ENCODE measurements around the gene PSME3.
"Not testable (repeated sequence)": the region's sequence is repeated elsewhere in the genome, so short reads cannot be mapped to it uniquely, and the experiment has no call there.

PSME3 gene

GRCh38 chr17:42866631-42867575, 33.7 kb downstream of the PSME3 start:
- DNase-seq (ENCODE audit: low read depth in 2 of 2) = no peak
- no peak overlapping the region for H3K4me3 ChIP-seq (replicated peaks in 1 of 2; ENCODE audit: low read depth in 2 of 2, low read length in 2 of 2)
- no peak for TF ChIP-seq CTCF (IDR thresholded peaks at IDR 0.05; ENCODE audit: low read depth, low read length)

- H3K4me3 ChIP-seq (replicated peaks in 1 of 2; ENCODE audit: low read depth in 2 of 2, low read length in 2 of 2); DNase-seq (ENCODE audit: low read depth in 2 of 2): not testable (repeated sequence)
Observed at GRCh38 chr17:42867694-42868261, 34.6 kb downstream of the PSME3 start.

GRCh38 chr17:42868338-42868737, 35.1 kb downstream of the PSME3 start:
- TF ChIP-seq CTCF (IDR thresholded peaks at IDR 0.05; ENCODE audit: low read depth, low read length) = no peak
- DNase-seq (ENCODE audit: low read depth in 2 of 2) = no peak
- H3K4me3 ChIP-seq (replicated peaks in 1 of 2; ENCODE audit: low read depth in 2 of 2, low read length in 2 of 2) = no peak overlapping the region

- no peak for DNase-seq (ENCODE audit: low read depth in 2 of 2)
- TF ChIP-seq CTCF (IDR thresholded peaks at IDR 0.05; ENCODE audit: low read depth, low read length) = no peak
- no peak overlapping the region for H3K4me3 ChIP-seq (replicated peaks in 1 of 2; ENCODE audit: low read depth in 2 of 2, low read length in 2 of 2)
Observed at GRCh38 chr17:42871647-42872046, 38.5 kb downstream of the PSME3 start.

- H3K4me3 ChIP-seq (replicated peaks in 1 of 2; ENCODE audit: low read depth in 2 of 2, low read length in 2 of 2) = no peak overlapping the region
- no peak for TF ChIP-seq CTCF (IDR thresholded peaks at IDR 0.05; ENCODE audit: low read depth, low read length)
- DNase-seq (ENCODE audit: low read depth in 2 of 2) = no peak
Observed at GRCh38 chr17:42872251-42872965, 39.2 kb downstream of the PSME3 start.

- no peak overlapping the region for H3K4me3 ChIP-seq (replicated peaks in 1 of 2; ENCODE audit: low read depth in 2 of 2, low read length in 2 of 2)
- TF ChIP-seq CTCF (IDR thresholded peaks at IDR 0.05; ENCODE audit: low read depth, low read length) = no peak
- no peak for DNase-seq (ENCODE audit: low read depth in 2 of 2)
Observed at GRCh38 chr17:42873315-42873714, 40.1 kb downstream of the PSME3 start.

- DNase-seq (ENCODE audit: low read depth in 2 of 2); H3K4me3 ChIP-seq (replicated peaks in 1 of 2; ENCODE audit: low read depth in 2 of 2, low read length in 2 of 2): not testable (repeated sequence)
Observed at GRCh38 chr17:42873932-42874695, 40.9 kb downstream of the PSME3 start.
